GM19468 (cell line): ENCODE results near the gene HDAC11.
"Not testable (repeated sequence)": the region's sequence is repeated elsewhere in the genome, so short reads cannot be mapped to it uniquely, and the experiment has no call there.

Experiments
- ATAC-seq: cut with Tn5 transposase; IDR thresholded peaks from one replicate; pipeline ENCODE4 v1.9.1; 2021; ENCODE audit warnings: mild to moderate bottlenecking, moderate library complexity, moderate number of reproducible peaks; ENCODE audit not compliant: unreplicated experiment; ENCODE audit errors: extremely low read depth

Gene HDAC11, protein sequence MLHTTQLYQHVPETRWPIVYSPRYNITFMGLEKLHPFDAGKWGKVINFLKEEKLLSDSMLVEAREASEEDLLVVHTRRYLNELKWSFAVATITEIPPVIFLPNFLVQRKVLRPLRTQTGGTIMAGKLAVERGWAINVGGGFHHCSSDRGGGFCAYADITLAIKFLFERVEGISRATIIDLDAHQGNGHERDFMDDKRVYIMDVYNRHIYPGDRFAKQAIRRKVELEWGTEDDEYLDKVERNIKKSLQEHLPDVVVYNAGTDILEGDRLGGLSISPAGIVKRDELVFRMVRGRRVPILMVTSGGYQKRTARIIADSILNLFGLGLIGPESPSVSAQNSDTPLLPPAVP

DNA sequence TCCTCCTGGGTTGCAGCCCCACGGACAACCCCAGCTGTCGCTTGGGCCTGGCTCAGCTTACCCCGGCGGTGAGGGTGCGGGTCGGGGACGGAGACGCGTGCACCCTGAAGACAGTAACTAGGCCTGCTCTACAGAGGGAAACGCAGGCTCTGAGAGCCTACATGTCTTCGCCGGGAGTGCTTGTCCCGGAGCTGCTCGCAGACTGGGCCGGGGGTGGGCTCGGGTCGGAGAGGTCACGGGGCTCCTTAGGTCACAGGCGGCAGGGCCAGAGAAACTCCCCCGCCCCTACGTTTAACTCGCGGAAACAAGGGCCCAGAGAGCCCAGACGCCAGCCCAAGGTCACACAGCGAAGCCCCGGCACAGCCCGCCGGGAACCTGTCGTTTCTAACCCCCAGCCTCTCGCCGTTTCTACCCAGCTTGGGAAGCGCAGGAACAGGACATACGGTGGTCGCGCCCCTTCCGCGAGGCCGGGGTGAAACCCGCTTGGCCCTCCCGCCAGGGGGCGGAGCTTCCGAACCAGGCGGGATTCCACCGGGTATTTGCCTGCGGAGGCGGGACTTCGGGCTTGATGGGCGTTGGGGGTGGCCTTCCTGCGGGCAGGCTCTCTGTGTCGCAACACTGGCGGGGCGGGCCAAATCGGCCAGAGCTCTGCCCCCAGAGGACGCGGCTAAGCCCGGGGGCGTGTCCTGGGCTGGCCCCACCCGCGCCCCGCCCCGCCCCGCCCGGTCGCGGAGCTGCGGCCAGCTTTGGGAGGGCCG, at the start of gene HDAC11:
Gene HDAC11, plus strand, starts transcription at position 725 of the 758 bp plus-strand sequence. CDS start 42 bp downstream, outside the sequence.
- peak; percentile 96 for ATAC-seq

DNA sequence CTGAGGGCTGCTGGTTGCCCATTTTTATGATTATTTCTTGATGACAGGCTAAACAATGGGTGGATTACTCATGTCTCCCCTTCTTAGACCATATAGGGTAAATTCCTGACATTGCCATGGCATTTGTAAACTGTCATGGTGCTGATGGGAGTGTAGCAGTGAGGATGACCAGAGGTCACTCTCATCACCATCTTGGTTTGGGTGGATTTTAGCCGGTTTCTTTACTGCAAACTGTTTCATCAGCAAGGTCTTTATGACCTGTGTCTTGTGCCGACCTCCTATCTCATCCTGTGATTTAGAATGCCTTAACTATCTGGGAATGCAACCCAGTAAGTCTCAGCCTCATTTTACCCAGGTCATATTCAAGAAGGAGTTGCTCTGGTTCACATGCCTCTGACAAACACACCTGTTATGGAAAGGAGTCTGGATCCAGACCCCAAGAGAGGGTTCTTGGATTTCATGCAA, 49.7 kb upstream of the HDAC11 start:
- not testable (repeated sequence) for ATAC-seq

DNA sequence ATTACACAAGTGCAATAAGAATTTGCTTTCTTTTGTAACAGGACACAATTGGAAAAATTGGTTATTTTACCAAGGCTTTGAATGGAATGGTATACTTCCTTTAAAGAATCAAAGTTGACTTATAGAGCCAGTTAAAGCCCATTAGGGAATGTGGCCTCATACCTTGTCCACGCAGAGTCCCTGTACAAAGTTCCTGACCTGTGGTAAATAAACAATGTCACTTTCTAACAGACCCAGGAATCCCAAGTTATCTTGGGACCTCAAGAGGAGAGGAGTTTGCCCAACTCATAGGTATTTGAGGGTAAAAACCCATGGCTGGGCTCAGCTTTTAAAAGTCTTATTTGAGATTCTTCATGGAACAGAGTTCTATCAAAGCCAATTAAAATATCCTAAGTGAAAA, 48.0 kb upstream of the HDAC11 start:
- no peak for ATAC-seq

DNA sequence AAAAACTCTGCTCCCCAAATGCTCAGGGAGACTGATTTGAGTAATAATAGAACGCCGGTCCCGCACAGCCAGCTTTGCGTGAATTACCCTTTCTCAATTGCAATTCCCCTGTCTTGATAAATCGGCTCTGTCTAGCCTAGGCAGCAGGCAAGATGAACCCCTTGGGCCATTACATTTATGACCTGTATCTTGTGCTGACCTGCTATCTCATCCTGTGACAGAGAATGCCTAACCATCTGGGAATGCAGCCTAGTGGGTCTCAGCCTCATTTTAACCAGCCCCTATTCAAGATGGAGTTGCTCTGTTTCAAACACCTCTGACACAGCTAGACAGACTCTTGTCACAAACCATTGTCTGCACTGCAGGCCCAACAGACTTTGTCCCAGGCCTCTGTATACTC, 46.2 kb upstream of the HDAC11 start:
- no peak for ATAC-seq

DNA sequence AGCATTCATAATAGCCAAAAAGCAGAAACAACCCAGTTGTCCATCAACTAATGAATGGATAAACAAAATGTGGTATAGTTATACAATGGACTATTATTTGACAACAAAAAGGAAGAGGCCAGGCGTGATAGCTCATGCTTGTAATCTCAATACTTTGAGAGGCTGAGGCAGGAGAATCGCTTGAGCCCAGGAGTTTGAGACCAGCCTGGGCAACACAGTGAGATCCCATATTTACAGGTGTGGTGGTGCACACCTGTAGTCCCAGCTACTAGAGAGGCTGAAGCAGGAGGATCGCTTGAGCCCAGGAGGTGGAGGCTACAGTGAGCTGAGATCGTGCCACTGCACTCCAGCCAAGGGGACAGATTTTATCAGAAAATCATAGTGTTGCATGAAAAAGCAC, 43.9 kb upstream of the HDAC11 start:
- ATAC-seq: not testable (repeated sequence)

DNA sequence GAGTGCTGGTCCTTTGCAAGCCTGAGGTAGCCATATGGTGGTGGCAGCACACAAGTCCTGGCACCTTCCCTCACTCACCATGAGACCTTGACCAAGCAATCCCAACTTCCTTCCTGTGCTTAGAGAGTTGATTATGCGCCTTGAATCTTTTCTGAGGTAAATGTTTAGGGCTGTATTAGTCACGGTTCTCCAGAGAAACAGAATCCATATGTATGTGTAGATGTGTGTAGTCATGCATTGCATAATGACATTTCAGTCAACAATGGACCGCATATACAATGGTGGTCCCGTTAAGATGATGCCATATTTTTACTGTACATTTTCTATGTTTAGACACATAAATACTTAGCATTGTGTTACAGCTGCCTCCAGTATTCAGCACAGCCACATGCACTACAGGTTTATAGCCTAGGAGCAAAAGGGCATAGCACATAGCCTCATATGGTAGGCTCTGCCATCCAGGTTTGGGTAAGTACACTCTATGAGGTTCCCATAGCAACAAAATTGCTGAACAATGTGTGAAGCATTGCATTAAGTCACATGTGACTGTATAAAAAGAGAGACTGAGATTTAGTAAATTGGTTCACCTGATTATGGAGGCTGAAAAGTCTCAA, 39.8 kb upstream of the HDAC11 start:
- no peak for ATAC-seq

DNA sequence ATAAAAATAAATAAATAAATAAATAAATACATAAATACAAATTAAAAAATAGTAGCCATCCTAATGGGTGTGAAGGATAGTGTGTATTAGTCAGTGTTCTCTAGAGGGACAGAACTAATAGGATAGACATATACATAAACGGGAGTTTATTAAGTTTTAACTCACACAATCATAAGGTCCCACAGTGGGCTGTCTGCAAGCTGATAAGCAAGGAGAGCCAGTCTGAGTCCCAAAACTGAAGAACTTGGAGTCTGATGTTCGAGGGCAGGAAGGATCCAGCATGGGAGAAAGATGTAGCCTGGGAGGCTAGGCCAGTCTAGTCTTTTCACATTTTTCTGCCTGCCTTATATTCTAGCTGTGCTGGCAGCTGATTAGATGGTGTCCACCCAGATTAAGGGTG, 37.2 kb upstream of the HDAC11 start:
- not testable (repeated sequence) for ATAC-seq

DNA sequence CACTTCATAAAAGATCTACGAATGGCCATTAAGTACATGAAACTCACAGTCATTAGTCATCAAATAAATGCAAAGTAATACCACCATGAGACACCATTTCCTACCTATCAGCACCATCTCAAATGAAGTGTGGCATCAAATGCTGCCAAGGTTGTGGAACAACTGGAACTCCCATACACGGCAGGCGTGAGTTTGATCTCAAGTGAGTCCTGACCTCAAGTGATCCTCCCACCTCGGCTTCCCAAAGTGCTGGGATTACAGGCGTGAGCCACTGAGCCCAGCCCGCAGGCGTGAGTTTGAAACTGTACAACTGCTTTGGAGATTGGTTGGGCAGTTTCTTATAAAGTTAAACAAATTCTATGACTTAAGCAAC, 28.8 kb upstream of the HDAC11 start:
- no peak for ATAC-seq

DNA sequence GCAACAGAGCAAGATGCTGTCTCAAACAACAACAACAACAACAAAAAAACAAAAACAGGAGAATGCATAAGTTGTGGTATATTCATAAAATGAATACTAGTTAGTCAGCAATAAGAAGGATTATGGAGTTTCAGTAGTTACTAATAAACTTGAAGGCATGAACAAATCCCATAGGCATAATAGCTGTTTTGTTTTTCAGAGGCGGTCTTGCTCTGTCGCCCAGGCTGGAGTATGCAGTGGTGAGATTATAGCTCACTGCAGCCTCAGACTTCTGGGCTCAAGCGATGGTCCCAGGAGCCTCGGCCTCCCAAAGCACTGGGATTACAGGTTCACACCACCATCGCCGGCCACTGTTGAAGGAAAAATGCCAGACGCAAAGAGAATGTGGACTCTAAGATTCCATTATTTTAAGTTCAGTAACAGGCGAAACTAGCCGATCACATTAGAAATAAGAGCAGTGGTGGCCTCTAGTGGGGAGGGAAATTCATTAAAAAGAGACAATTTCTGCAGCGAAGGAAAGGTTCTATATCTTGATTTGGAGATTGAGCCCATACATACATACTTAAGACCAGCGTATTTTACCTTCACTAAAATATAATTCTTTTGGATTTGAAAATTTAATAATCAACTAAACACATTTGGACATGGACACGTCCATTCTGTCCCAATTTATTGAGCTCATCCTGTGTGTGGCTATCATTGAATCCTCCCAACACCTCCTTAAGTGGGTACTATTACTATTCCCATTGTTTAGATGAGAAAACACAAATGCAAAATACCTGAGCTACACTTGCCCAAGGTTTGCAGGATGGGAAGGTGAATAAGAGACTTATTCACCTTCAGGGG, 27.4 kb upstream of the HDAC11 start:
- no peak for ATAC-seq

DNA sequence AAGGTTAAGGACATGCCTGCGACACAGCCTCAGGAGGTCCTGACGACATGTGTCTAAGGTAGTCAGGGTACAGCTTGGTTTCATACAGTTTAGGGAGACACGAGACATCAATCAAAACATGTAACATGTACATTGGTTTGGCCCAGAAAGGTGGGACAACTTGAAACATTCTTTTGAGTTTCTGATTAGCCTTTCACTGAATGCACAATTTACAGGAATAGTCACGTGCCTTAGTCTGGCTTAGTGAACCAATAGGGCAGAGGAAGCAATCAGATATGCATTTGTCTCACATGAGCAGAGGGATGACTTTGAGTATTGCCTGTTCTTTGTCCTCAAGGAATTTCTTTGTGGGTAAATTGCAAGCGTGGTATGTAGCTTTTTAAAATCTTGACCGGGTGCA, 24.5 kb upstream of the HDAC11 start:
- no peak for ATAC-seq

DNA sequence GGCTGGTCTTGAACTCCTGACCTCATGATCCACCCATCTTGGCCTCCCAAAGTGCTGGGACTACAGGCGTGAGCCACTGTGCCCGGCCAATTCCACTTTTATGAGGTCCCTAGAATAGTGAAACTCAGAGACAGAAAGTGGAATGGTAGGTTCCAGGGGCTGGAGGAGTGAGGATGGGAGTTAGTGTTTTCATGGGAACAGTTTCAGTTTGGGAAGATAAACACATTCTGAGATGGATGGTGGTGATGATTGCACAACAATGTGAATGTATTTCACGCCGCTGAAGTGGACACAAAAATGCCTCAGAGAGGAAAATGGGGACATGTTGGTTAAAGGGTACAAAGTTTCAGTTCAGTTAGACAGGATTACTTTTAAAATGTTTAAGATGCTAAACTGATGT, 22.5 kb upstream of the HDAC11 start:
- no peak for ATAC-seq

DNA sequence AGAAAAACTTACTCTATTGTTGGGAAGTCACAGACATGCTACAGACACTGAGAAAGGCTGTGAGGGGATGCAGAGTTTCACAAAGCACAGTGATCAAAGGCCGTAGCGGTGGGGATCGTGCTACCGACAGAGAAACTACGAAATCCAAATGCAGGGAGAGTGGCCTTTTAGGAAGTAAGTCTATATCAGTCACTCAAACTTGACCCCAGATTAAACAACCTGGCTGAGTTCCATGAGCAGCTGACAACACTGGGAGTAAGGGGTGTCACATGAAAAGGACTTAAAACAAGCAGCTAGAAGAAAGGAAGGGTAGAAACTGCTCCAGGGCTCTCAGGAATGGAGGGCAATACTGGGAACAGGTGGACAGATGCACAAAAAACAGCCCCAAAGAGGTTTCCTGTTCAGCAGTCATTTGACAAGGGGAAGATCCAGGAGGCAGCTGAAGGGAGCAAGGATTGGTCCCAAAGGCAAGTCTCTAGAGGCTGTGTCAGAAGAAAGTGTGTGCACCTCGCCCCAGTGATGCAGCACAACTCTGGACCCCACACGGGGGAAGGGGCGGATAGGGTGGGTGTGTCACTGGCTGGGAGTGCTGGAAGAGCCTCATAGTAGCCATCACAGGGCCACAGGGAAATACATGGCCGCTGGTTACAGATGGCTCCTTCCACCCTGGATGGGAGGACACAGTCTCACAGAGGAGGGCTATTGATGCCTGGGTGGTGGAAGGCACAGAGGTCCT, 20.3 kb upstream of the HDAC11 start:
- ATAC-seq: no peak

DNA sequence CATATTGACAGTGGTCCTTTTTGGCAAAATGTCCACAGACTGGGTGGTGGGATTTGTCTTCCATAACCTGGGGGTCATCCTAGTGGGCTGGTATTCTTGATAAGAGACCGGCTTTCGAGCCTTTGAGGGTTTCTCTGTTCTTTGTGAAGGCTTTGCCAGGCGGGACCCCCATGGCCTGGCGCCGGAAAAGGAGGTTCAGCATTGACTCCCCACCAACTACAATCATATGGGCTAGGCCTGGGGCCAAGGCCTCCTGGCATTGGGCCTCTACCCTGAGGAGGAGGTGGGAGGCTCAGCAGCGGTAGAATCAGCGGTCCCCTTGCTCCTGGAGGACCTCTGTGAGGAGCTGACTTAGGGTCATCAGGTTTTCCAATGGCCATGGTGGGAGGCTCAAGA, 19.8 kb upstream of the HDAC11 start:
- ATAC-seq: no peak

DNA sequence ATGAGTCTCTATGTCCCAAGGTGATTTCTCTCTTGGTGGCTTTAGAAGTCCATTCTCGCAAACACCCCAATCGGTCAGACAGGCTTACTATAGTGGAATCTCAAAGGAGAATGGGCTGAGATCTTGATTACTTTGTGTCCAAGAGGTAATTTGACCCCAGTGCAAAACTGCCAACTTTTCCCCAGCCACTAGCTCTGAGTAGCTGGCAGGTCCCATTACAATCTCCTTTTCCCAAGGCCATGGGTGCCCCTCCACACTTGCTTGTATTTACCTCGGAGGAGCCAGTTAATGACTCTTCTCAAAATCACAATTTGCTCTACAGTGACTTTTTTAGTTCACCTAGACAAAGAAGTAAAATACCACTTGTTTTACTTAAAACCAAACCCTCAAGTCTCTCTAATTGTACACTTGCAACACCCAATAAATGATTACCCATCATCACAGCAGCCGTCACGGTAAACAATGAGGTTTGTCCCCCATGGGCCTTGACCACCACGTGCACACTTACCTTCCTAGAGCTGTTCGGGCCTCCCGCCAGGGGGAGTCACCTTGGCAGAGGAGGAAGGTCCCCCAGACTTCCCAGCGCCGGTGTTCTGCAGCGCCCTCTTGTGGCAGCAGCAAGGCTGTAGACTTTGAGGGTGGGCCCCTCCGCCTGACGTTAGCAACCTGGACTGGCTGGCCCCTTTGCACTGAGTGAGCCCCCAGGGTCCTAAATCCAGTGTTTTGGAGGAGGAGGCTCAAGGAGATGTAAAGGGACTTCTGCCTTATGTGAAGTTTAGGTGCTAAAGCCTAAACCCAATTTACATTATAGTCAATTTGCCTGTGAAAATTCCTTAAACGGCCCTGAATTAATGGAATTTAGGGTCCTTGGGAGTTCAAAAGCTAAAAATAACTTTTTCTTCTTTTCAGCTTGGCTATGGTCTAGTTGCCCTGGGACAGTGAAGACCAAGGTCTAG, 18.7 kb upstream of the HDAC11 start:
- no peak for ATAC-seq

DNA sequence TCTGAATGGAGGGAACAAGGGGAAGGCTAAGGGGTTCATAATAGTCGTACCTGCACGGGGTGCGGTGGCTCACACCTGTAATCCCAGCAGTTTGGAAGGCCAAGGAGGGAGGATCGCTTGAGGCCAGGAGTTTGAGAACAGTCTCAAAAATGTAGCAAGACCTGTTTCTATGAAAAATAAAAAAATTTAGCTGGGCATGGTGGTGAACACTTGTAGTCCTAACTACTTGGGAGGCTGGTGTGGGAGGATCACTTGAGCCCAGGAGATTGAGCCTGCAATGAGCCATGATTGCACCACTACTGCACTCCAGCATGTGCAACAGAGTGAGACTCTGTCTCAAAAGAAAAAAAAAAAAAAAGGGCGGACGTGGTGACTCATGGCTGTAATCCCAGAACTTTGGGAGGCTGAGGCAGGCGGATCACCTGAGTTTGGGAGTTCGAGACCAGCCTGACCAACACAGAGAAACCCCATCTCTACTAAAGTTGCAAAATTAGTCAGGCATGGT, 17.9 kb upstream of the HDAC11 start:
- ATAC-seq: no peak

DNA sequence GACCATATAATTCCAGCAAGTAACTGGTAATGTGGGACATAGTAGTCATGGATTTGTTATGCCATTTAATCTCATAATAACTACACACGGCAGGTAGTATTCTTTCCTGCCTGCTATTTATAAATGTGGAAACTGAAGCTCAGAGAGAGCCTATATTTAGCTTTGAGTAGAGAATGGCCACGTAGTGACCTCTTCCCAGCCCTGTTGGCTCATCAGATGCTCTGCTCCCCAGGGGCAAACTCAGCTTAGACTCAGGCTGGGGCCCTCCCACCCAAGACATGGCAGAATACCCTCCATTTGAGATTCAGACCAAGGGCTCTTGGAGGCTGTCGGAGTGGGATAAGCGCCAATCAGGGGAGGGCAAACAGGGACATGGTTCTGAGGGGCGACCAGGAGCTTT, 17.3 kb upstream of the HDAC11 start:
- ATAC-seq: no peak

DNA sequence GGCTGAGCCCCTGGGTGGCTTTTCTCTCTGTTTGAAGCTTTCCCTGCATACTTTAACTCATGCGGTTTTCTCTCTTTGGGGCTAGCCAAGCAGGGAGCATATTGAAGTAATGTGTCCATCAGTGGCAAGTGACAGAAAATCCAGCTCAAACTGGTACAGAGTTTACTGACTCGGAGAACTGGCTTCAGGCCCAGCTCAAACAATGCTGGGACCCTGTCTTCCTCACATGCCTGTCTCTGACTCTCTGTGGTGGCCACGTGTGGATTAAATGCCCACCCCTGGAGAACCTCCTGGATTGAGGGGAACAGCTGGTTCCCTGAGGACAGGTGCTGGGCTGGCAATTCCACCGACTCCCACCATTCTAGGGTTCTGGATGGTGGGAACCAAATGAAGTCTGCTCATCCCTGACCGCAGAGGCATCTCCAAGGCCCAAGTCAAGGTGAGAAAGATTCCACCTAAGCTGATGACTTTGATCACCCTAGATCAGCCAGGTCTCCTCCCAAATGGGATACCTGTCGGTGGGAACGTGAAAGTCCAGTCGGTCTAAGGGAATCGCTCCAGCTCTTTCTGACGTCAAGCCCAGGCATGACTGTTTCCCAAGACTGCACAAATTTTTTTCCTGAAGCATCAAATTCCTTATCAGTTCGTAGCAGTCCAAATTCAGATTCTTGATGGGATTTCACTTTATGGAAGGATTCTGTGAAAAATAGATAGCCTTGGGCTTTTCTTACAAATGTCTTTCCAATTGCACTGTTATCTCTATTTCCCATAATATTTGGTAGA, 16.3 kb upstream of the HDAC11 start:
- ATAC-seq: no peak
